Measurements from ENCODE around the gene NRBP1.

- TF ChIP-seq ZNF274 (IDR thresholded peaks at IDR 0.05; ENCODE audit: low read depth, low read length) (no peak), YY1 (IDR thresholded peaks at IDR 0.05; ENCODE audit: insufficient read depth, insufficient read length) (no peak), SUZ12 (IDR thresholded peaks at IDR 0.05; ENCODE audit: extremely low read depth, insufficient read depth, insufficient read length) (no peak)
These were observed 16.7 kb downstream of the NRBP1 start for GRCh38 chr2:27445155-27445554.

All from NT2/D1 (cell line).